Liver (tissue), 9 donors: Measurements from ENCODE around the gene EYA4. TPM values are rescaled to one million over a fixed set of nuclear protein-coding genes. Genes with fewer than 3 reads are reported as not detected.

Experiments
- DNase-seq: peaks from one replicate; pipeline ENCODE4 v3.0.0-alpha.2; 2017; ENCODE audit warnings: low spot score
- H3K27ac ChIP-seq, 2 donors: one replicate each; pipeline ENCODE4 v1.7.0; 2013; ENCODE audit warnings: inconsistent platforms in 2 of 2, low read length in 2 of 2, control low read depth in 1 of 2, low read depth in 1 of 2, mild to moderate bottlenecking in 1 of 2
- H3K27me3 ChIP-seq, 4 donors: one replicate each; pipeline versions ENCODE4 v1.6.1 to v1.7.0; 2013; ENCODE audit warnings: low read length in 3 of 4, inconsistent platforms in 1 of 4, mild to moderate bottlenecking in 1 of 4, moderate library complexity in 1 of 4; ENCODE audit not compliant: control insufficient read depth in 4 of 4, insufficient read depth in 4 of 4
- H3K36me3 ChIP-seq, 4 donors: one replicate each; pipeline versions ENCODE4 v1.6.1 to v1.7.0; 2013; ENCODE audit warnings: low read length in 3 of 4, mild to moderate bottlenecking in 3 of 4, low read depth in 1 of 4, moderate library complexity in 1 of 4; ENCODE audit not compliant: control insufficient read depth in 4 of 4, insufficient read depth in 3 of 4
- H3K4me1 ChIP-seq, 4 donors: one replicate each; pipeline versions ENCODE4 v1.6.1 to v1.7.0; 2013; ENCODE audit warnings: low read length in 3 of 4, mild to moderate bottlenecking in 3 of 4, moderate library complexity in 1 of 4; ENCODE audit not compliant: control insufficient read depth in 4 of 4, insufficient read depth in 4 of 4
- H3K4me3 ChIP-seq, 3 donors: one replicate each; pipeline versions ENCODE4 v1.6.1 to v1.7.0; 2013; ENCODE audit warnings: low read length in 3 of 3, control low read depth in 1 of 3, low read depth in 1 of 3, mild to moderate bottlenecking in 1 of 3
- H3K9ac ChIP-seq, 2 donors: one replicate each; pipeline ENCODE4 v1.7.0; 2013; ENCODE audit warnings: low read length in 2 of 2, mild to moderate bottlenecking in 2 of 2, moderate library complexity in 2 of 2, control low read depth in 1 of 2, low read depth in 1 of 2
- H3K9me3 ChIP-seq, 4 donors: one replicate each; pipeline versions ENCODE4 v1.6.1 to v1.7.0; 2013; ENCODE audit warnings: low read length in 3 of 4; ENCODE audit not compliant: control insufficient read depth in 4 of 4
- CTCF ChIP-seq: fragments of 150-350 bp; IDR thresholded peaks from 2 replicates; pipeline ENCODE4 v1.5.1; 2017; ENCODE audit warnings: improper control_type of control experiment, low read depth, low read length; ENCODE audit not compliant: missing input control
- EGR1 ChIP-seq, 2 donors: IDR thresholded peaks; 2 replicates each; pipeline ENCODE4 v1.6.1; 2016 to 2018; ENCODE audit warnings: antibody characterized with exemption in 2 of 2, low read depth in 2 of 2
- FOXA1 ChIP-seq: IDR thresholded peaks from 2 replicates; pipeline ENCODE4 v1.6.1; 2016; ENCODE audit warnings: antibody characterized with exemption
- HNF4G ChIP-seq: IDR thresholded peaks from 2 replicates; pipeline ENCODE4 v1.6.1; 2016; ENCODE audit warnings: antibody characterized with exemption
- JUND ChIP-seq, 2 donors: IDR thresholded peaks; 2 replicates each; pipeline ENCODE4 v1.6.1; 2016; ENCODE audit warnings: antibody characterized with exemption in 2 of 2
- MAX ChIP-seq: IDR thresholded peaks from 2 replicates; pipeline ENCODE4 v1.6.1; 2016; ENCODE audit warnings: antibody characterized with exemption
- RAD21 ChIP-seq, 2 donors: IDR thresholded peaks; 2 replicates each; pipeline ENCODE4 v1.6.1; 2016; ENCODE audit warnings: antibody characterized with exemption in 2 of 2, mild to moderate bottlenecking in 2 of 2
- SP1 ChIP-seq: IDR thresholded peaks from 2 replicates; pipeline ENCODE4 v1.6.1; 2018; ENCODE audit warnings: antibody characterized with exemption, mild to moderate bottlenecking
- YY1 ChIP-seq: IDR thresholded peaks from 2 replicates; pipeline ENCODE4 v1.6.1; 2016; ENCODE audit warnings: antibody characterized with exemption, mild to moderate bottlenecking
- WGBS: extraction: QIAGEN DNeasy Blood & Tissue Kit; methylation state at CpG from one replicate; pipeline ENCODE4 v1.1.7; 2013; 5-methylcytosine and 5-hydroxymethylcytosine counted together
- polyA plus RNA-seq, 2 donors: library from polyadenylated mRNA; stranded (reverse) in 1 of 2; unstranded in 1 of 2; fragments of 200-250 nt in 1 of 2; fragments of >200 nt in 1 of 2; fragmentation: Nextera tagmentation in 1 of 2; extraction: Ambion mirVana in 1 of 2; gene quantifications; one replicate each; pipeline versions ENCODE4 v1.2.1 to v1.2.3, GENCODE V29; 2013 to 2015
- total RNA-seq, 2 donors: library from RNA; depleted of rRNA; stranded (reverse); fragments of >200 nt; gene quantifications; one replicate each; pipeline ENCODE4 v1.2.3, GENCODE V29; 2014
- TF ChIP-seq, protein P1 (sequence below): IDR thresholded peaks from 2 replicates; pipeline ENCODE4 v1.6.1; 2016; ENCODE audit warnings: antibody characterized with exemption, mild to moderate bottlenecking
- donor health status: healthy.
- donor health status: healthy.
- donor health status: healthy.
- donor health status: healthy.
- donor health status: healthy.

EYA4 gene
- total and polyA plus RNA-seq, 4 donors = 0.05 to 0.50 TPM; not detected in 2

GRCh38 chr6:133404728-133405127 is 163.6 kb downstream of the EYA4 start:
- no peak overlapping the region for H3K9ac ChIP-seq

GRCh38 chr6:133407320-133408100 is 166.4 kb downstream of the EYA4 start:
- Histone ChIP-seq H3K27me3 (no peaks in the 10 kb centered on the region), H3K9ac (no peak overlapping the region), H3K4me3 (no peak overlapping the region), H3K36me3 (no peaks in the 10 kb centered on the region), H3K9me3 (no peaks in the 10 kb centered on the region), H3K4me1 (no peaks in the 10 kb centered on the region), H3K27ac (no peak overlapping the region)
- TF ChIP-seq, protein P1, sequence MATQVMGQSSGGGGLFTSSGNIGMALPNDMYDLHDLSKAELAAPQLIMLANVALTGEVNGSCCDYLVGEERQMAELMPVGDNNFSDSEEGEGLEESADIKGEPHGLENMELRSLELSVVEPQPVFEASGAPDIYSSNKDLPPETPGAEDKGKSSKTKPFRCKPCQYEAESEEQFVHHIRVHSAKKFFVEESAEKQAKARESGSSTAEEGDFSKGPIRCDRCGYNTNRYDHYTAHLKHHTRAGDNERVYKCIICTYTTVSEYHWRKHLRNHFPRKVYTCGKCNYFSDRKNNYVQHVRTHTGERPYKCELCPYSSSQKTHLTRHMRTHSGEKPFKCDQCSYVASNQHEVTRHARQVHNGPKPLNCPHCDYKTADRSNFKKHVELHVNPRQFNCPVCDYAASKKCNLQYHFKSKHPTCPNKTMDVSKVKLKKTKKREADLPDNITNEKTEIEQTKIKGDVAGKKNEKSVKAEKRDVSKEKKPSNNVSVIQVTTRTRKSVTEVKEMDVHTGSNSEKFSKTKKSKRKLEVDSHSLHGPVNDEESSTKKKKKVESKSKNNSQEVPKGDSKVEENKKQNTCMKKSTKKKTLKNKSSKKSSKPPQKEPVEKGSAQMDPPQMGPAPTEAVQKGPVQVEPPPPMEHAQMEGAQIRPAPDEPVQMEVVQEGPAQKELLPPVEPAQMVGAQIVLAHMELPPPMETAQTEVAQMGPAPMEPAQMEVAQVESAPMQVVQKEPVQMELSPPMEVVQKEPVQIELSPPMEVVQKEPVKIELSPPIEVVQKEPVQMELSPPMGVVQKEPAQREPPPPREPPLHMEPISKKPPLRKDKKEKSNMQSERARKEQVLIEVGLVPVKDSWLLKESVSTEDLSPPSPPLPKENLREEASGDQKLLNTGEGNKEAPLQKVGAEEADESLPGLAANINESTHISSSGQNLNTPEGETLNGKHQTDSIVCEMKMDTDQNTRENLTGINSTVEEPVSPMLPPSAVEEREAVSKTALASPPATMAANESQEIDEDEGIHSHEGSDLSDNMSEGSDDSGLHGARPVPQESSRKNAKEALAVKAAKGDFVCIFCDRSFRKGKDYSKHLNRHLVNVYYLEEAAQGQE = no peak
- TF ChIP-seq MAX (no peak), EGR1 (IDR thresholded peaks at IDR 0.05; ENCODE audit: low read depth in 2 of 2) (no peak), CTCF (no peak), FOXA1 (no peak), HNF4G (no peak), SP1 (no peak)
- WGBS = 89% methylated on average over 3 of the region's 3 CpGs
- DNase-seq = no peak

More at GRCh38 chr6:133404728-133405127, 163.6 kb downstream of the EYA4 start:
- TF ChIP-seq YY1 (no peak), CTCF (no peak), JUND (IDR thresholded peaks at IDR 0.05) (no peak), RAD21 (IDR thresholded peaks at IDR 0.05) (no peak), HNF4G (no peak)
- H3K27me3 ChIP-seq = no peaks in the 10 kb centered on the region
- WGBS = 90% methylated on average over 8 of the region's 8 CpGs
- DNase-seq = no peak
- H3K27ac ChIP-seq = no peak overlapping the region
- H3K4me1 ChIP-seq = no peaks in the 10 kb centered on the region
- no peaks in the 10 kb centered on the region for H3K9me3 ChIP-seq
- no peak overlapping the region for H3K4me3 ChIP-seq
- H3K36me3 ChIP-seq = no peaks in the 10 kb centered on the region
